Neural cell (in vitro differentiated cells): ENCODE data around the gene MTR.

Source experiments
- EP300 ChIP-seq: fragments of 450-650 bp; conservative IDR thresholded peaks from 2 replicates; pipeline ENCODE4 v1.6.1; 2014; ENCODE audit warnings: antibody characterized with exemption, mild to moderate bottlenecking, moderate library complexity; ENCODE audit not compliant: poor library complexity, severe bottlenecking
- POLR2AphosphoS5 ChIP-seq: IDR thresholded peaks from 2 replicates; pipeline ENCODE4 v1.6.1; 2012
- RAD21 ChIP-seq: fragments of 450-650 bp; conservative IDR thresholded peaks from 2 replicates; pipeline ENCODE4 v1.6.1; 2014; ENCODE audit warnings: antibody characterized with exemption, mild to moderate bottlenecking, moderate library complexity
- SMC3 ChIP-seq: fragments of 450-650 bp; conservative IDR thresholded peaks from 2 replicates; pipeline ENCODE4 v1.6.1; 2014; ENCODE audit warnings: antibody characterized with exemption, mild to moderate bottlenecking, moderate library complexity; ENCODE audit not compliant: poor library complexity
- TF ChIP-seq, protein P1 (sequence below): fragments of 450-650 bp; IDR thresholded peaks from 2 replicates; pipeline ENCODE4 v1.5.1; 2014; ENCODE audit warnings: antibody characterized with exemption, mild to moderate bottlenecking, moderate library complexity; ENCODE audit not compliant: poor library complexity, severe bottlenecking
- TF ChIP-seq, protein P2 (sequence below): IDR thresholded peaks from 2 replicates; pipeline ENCODE4 v1.6.1; 2012; ENCODE audit warnings: borderline replicate concordance

DNA sequence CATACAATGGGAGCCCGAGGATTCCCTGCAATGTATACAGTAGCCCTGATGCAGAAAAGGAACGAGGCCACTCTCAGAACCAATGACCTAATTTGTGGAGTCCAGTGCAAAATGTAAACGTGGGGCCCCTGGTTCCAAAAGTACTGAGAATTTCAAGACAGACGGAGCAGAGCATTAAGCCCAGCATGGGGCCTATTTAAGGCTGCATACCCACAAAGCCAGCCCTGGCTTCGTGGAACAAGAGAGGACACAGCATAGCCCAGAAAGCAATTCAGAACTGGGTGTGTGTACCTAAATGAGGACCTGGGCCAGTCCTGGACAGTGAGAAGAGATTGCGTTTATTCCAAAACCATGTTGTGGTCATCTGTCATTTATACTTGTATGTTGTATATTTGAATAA lies 153.9 kb downstream of the MTR start:
- TF ChIP-seq, protein P1, sequence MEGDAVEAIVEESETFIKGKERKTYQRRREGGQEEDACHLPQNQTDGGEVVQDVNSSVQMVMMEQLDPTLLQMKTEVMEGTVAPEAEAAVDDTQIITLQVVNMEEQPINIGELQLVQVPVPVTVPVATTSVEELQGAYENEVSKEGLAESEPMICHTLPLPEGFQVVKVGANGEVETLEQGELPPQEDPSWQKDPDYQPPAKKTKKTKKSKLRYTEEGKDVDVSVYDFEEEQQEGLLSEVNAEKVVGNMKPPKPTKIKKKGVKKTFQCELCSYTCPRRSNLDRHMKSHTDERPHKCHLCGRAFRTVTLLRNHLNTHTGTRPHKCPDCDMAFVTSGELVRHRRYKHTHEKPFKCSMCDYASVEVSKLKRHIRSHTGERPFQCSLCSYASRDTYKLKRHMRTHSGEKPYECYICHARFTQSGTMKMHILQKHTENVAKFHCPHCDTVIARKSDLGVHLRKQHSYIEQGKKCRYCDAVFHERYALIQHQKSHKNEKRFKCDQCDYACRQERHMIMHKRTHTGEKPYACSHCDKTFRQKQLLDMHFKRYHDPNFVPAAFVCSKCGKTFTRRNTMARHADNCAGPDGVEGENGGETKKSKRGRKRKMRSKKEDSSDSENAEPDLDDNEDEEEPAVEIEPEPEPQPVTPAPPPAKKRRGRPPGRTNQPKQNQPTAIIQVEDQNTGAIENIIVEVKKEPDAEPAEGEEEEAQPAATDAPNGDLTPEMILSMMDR: no peak
- TF ChIP-seq POLR2AphosphoS5: no peak
- TF ChIP-seq RAD21: no peak
- TF ChIP-seq SMC3: no peak
- no peak for TF ChIP-seq EP300
- TF ChIP-seq, protein P2, sequence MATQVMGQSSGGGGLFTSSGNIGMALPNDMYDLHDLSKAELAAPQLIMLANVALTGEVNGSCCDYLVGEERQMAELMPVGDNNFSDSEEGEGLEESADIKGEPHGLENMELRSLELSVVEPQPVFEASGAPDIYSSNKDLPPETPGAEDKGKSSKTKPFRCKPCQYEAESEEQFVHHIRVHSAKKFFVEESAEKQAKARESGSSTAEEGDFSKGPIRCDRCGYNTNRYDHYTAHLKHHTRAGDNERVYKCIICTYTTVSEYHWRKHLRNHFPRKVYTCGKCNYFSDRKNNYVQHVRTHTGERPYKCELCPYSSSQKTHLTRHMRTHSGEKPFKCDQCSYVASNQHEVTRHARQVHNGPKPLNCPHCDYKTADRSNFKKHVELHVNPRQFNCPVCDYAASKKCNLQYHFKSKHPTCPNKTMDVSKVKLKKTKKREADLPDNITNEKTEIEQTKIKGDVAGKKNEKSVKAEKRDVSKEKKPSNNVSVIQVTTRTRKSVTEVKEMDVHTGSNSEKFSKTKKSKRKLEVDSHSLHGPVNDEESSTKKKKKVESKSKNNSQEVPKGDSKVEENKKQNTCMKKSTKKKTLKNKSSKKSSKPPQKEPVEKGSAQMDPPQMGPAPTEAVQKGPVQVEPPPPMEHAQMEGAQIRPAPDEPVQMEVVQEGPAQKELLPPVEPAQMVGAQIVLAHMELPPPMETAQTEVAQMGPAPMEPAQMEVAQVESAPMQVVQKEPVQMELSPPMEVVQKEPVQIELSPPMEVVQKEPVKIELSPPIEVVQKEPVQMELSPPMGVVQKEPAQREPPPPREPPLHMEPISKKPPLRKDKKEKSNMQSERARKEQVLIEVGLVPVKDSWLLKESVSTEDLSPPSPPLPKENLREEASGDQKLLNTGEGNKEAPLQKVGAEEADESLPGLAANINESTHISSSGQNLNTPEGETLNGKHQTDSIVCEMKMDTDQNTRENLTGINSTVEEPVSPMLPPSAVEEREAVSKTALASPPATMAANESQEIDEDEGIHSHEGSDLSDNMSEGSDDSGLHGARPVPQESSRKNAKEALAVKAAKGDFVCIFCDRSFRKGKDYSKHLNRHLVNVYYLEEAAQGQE: no peak
